Liver (tissue), 3 donors: ENCODE data around the gene ZNF689.

ENCODE experiments used
- CTCF ChIP-seq: fragments of 150-350 bp; IDR thresholded peaks from 2 replicates; pipeline ENCODE4 v1.5.1; 2017; ENCODE audit warnings: improper control_type of control experiment, low read depth, low read length; ENCODE audit not compliant: missing input control
- EGR1 ChIP-seq, 2 donors: IDR thresholded peaks; 2 replicates each; pipeline ENCODE4 v1.6.1; 2016 to 2018; ENCODE audit warnings: antibody characterized with exemption in 2 of 2, low read depth in 2 of 2
- GABPA ChIP-seq, 2 donors: IDR thresholded peaks in 1 of 2; conservative IDR thresholded peaks in 1 of 2; 2 replicates each; pipeline ENCODE4 v1.6.1; 2016; ENCODE audit warnings: antibody characterized with exemption in 2 of 2, mild to moderate bottlenecking in 1 of 2, moderate library complexity in 1 of 2
- MAX ChIP-seq: IDR thresholded peaks from 2 replicates; pipeline ENCODE4 v1.6.1; 2016; ENCODE audit warnings: antibody characterized with exemption
- NR2F2 ChIP-seq: IDR thresholded peaks from 2 replicates; pipeline ENCODE4 v1.6.1; 2016; ENCODE audit warnings: antibody characterized with exemption
- RAD21 ChIP-seq, 2 donors: IDR thresholded peaks; 2 replicates each; pipeline ENCODE4 v1.6.1; 2016; ENCODE audit warnings: antibody characterized with exemption in 2 of 2, mild to moderate bottlenecking in 2 of 2
- REST ChIP-seq: IDR thresholded peaks from 2 replicates; pipeline ENCODE4 v1.6.1; 2016; ENCODE audit warnings: antibody characterized with exemption, mild to moderate bottlenecking
- RXRA ChIP-seq, 2 donors: IDR thresholded peaks; 2 replicates each; pipeline ENCODE4 v1.6.1; 2017 to 2018; ENCODE audit warnings: antibody characterized with exemption in 2 of 2, mild to moderate bottlenecking in 1 of 2
- SP1 ChIP-seq: IDR thresholded peaks from 2 replicates; pipeline ENCODE4 v1.6.1; 2018; ENCODE audit warnings: antibody characterized with exemption, mild to moderate bottlenecking
- TAF1 ChIP-seq: conservative IDR thresholded peaks from 2 replicates; pipeline ENCODE4 v1.6.1; 2016; ENCODE audit warnings: antibody characterized with exemption, mild to moderate bottlenecking
- YY1 ChIP-seq: IDR thresholded peaks from 2 replicates; pipeline ENCODE4 v1.6.1; 2016; ENCODE audit warnings: antibody characterized with exemption, mild to moderate bottlenecking
- ZBTB33 ChIP-seq: IDR thresholded peaks from 2 replicates; pipeline ENCODE4 v1.6.1; 2016; ENCODE audit warnings: antibody characterized with exemption
- TF ChIP-seq, protein P1 (sequence below): IDR thresholded peaks from 2 replicates; pipeline ENCODE4 v1.6.1; 2016; ENCODE audit warnings: antibody characterized with exemption
- donor health status: healthy.
- donor health status: healthy.

DNA sequence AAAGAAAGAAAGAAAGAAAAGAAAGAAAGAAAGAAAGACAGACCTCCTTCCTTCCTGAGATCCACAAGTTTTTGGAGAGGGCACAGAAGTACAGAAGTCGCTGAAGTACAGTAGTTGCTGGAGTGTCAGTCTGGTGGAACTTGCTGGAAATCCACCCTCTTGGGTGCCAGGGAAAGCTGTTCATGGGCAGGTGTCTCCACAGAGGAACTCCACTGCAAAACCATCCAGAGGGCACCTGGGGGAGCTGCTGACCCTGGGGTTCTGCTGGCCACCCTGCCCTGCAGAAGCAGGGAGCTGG, 37.0 kb upstream of the ZNF689 start:
- TF ChIP-seq RXRA (IDR thresholded peaks at IDR 0.05) (no peak), CTCF (no peak), SP1 (no peak), YY1 (no peak), REST (no peak), NR2F2 (no peak), RAD21 (IDR thresholded peaks at IDR 0.05) (no peak), ZBTB33 (no peak), MAX (no peak), TAF1 (no peak), EGR1 (IDR thresholded peaks at IDR 0.05; ENCODE audit: low read depth in 2 of 2) (no peak), GABPA (IDR thresholded peaks at IDR 0.05 in 1 of 2, conservative IDR thresholded peaks at IDR 0.05 in 1 of 2) (no peak)
- TF ChIP-seq, protein P1, sequence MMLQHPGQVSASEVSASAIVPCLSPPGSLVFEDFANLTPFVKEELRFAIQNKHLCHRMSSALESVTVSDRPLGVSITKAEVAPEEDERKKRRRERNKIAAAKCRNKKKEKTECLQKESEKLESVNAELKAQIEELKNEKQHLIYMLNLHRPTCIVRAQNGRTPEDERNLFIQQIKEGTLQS = no peak
